NCI-H345 treated with DMSO at 0.1 percent for 48 hours (cell line): Measurements from ENCODE around the gene GALNT2.

Experiments used
- DNase-seq: peaks from one replicate; lab custom pipeline; 2025; ENCODE audit not compliant: unreplicated experiment; lab: John Stamatoyannopoulos, UW

GALNT2 gene

DNA sequence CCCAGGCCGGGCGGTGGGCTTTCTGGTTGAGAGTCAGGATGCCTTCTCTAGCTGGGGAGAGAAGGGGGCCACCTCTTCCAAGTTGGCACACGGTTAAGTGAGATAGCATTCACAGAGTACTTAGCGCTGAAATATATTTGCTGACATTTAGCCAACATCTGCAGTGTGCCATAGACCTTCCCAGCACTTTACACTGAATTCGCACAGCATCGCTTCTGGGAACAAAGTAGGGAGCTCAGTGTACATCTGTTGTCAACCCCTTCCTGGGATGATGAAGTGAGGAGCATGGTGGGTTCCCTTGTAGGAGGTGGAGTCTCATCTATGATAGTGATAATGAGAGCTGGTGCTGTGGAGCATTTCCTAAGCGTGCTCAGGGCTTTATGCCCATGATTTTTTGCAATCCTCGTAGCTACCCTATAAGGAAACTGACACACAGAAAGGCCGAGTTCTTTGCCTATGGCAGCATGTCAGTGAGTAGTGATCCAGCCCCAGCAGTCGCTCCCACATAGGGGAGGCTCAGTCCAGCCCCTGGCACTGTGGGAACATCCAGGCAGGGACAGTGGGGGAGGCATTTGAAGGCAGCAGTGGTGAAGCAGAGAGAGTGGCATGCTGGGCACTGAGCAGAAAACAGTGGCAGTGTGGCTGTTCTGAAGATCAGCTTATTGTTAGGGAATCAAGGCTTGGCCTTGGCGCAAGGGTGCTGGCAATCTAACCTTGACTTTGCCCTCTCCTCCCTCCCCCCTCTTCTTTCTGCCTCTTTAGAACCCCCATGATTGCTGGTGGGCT is 182.8 kb downstream of the GALNT2 start:
- no peak for DNase-seq

DNA sequence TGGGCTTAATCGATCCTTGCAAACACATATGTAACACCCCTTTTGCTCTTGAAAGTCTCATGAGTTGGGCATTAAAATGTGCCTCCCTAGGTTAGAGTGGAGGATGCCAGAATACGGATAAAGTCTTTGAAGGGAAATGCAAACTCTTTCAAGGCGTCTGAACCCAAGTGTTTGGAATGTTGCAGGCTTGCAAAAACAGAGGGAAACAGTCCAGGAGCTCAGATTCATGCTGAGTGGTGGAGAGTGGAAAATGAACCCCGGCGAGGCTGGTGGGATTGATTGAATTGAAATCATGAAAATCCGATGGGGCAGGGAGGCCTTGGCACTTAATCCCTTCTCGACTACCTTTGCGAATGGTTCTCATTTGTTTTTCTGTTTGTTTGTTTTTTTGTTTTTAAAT is 183.6 kb downstream of the GALNT2 start:
- no peak for DNase-seq

DNA sequence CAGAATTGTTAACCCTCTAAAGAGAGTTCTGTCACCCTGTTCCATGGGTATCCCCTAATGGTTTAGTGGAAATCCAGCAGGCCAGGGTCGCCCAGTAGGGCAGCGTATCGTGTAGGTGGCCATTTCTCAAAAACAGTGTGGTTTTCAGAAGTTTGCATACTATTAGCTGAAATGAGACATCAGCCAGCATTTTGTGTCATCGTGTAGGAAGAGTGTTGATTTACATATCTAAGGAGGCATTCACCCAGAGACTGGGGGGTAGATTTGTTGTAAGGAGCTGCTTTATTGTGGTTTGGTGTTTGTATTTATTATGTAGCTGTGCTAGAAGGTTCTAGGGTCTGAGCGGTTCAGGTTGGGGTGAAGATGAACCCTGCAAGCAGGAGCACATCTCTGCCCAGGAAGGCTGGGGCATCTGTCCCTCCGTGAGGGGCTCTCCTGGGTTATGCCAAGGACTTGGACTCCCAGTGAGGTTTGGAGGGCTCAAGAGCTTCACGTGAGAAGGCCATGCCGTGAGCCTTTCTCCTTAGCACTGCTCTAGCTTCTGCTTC is 184.7 kb downstream of the GALNT2 start:
- DNase-seq = no peak

DNA sequence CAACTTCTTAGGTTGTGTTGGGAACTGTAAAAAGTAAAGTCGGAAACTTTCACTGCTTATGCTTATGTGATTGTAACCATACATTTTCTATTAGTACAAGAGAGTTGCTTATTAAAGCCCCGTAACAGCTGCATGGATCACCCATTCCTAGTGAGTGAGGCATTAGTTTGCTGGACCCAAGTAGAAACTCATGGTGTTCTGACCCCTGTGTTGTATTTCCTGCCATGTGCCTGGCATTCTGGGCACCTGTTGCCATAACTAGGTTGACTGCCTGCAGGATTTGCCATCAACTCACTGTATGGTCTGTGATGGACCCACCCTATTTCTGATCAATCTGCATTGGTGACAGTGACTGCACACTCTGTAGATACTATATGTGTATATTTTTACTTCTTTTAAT is 186.1 kb downstream of the GALNT2 start:
- DNase-seq = no peak

DNA sequence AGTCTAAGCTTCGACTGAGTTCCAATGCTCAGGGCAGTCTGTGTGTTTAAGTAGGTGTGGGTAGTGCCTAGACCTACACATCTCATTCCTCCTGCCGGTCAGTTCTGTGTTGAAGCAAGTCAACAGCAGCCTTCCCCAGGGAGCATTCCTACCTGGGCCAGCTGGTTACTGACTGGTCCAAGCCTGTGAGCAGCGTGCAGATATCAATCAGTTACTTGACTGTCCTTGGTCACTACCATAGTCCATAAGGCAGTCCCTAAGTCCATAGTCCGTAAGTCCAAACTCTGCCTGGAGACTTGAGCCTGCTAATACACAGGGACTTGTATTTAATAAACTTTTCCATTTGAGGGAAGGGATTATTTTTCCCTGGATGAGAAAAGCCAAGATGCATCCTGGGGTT is 187.2 kb downstream of the GALNT2 start:
- DNase-seq = no peak

DNA sequence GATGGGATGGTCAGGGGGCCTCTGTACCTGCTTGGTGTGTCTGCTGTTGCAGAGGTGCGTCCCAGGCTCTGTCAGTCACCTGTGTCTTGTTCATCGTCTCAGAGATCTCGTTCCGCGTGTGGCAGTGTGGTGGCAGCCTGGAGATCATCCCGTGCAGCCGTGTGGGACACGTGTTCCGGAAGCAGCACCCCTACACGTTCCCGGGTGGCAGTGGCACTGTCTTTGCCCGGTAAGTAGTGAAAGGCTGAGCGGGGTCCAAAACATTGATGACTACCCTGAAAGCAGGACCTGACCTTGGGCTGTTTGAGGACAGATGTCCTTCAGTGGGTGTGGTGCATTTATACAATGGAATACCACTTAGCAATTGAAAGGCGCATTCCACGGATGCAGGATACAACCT is 188.1 kb downstream of the GALNT2 start:
- DNase-seq = no peak

DNA sequence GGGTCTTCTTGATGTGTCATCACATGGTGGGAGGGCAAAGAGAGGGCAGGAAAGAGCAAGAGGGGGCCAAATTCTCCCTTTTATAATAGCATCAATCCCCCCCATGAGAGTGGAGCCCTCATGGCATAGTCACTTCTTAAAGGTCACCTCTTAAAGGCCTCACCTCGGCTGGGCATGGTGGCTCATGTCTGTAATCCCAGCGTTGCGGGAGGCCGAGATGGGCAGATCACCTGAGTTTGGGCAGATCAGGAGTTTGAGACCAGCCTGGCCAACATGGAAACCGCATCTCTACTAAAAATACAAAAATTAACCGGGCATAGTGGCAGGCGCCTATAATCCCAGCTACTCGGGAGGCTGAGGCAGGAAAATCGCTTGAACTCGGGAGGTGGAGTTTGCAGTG is 189.0 kb downstream of the GALNT2 start:
- DNase-seq = no peak

DNA sequence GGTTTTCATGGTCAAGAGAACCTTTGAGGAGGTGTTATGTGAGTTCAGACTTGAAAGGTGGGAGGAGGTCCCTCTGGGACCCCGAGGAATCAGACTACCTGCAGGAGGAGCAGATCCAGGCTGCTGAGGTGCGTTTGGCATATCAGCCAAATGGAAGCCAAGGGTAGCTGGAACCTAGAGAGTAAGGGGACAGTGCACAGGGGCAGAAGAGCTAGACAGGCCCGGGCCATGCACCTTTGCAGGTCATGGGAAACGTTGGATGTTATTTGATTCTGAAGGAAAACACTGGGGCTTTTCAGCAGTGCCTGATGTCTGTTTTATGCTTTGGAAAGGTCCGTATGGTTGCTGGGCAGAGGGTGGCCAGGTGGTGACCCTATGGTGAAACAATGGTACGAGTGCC is 189.9 kb downstream of the GALNT2 start:
- DNase-seq = no peak

DNA sequence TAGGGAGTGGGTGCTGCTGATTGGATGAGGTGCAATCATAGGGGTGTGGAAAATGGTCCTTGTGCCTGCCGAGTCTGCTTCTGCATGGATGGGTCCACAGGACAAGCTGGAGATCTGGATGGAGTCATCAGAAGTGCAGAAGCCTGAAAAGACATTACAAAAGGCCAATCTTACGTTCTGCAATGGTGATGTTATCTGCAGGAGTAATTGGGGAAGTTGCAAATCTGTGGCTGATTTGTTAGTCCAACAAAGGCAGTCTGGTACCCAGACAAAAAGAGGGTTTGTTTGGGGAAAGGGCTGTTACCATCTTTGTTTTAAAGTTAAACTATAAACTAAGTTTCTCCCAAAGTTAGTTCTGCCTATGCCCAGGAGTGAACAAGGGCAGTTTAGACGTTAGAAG is 192.6 kb downstream of the GALNT2 start:
- no peak for DNase-seq

DNA sequence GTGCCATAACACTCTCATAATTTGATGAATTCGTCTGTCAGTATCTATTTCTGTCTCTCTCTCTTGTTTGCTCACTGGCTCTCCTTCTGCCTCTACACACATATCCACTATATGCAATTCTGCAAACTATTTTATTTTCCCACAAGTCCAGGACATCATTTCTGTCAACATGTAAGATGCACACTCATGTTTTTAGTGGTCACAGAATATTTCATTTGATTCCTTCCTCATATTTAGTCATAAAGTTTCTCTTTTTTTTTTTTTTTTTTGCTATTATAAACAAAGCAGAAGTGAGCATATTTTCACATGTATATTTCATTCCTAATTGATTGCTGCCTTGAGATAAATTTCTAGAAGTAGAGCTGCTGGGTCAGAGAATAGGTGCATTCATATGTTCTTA is 193.8 kb downstream of the GALNT2 start:
- no peak for DNase-seq

DNA sequence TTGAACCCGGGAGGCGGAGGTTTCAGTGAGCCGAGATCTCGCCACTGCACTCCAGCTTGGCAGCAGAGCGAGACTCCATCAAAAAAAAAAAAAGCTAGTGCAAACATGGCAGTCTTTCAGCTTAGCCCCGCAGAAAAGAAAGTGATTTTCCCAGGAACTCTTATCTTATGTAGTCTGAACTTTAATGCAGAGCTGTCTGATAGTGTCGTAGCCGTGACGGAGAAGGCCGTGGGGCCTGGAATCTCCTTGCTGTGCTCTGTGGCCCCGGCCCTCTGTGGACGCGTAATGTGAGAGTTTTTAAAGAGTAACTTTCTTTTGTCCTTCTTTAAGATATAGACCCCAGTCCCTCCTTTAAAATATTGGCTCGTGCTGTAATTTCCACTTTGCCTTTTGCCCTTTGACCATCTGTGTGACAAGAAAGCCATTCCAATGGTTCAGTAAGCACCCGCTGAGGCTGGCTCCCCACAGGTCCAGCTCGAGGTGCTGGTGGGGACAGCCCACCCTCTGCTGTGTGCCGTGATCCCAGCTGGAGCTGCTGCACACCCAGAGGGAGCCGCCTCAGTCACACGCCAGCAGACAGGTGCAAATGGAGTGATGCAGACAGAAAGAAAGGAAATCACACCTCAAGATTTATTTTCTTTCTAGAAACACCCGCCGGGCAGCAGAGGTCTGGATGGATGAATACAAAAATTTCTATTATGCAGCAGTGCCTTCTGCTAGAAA is 195.1 kb downstream of the GALNT2 start:
- no peak for DNase-seq

DNA sequence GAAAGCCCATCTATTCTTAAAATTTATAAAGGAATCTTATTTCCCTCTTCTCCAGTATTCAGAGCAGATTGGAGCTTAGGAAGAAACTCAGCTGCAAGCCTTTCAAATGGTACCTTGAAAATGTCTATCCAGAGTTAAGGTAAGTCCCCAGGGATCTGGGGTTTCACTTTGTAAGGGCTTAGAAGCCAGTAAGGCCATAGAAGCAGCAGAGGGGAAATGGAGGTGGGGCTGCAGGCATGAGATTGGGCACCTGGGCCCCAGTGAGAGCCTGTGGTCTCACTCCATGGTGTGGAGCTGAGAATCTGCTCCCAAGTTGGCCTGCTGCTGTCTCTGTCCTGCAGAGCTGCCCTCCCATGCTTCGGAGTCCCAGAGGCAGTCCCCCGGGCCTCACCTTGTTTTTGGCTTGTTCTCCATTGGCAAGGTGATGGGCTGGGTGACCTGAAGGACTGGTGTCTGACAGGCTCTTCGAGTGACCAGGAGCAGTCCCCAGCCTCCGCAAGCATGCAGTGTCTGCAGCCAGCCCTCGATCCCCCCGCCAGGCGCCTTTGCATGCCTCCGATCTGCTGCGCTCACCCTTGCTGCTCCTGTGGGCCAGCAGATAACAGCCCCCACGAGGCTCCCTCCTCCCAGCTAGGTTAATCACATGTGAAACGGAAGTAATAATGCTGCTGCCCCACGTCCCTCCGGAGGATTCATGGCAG is 196.0 kb downstream of the GALNT2 start:
- no peak for DNase-seq

DNA sequence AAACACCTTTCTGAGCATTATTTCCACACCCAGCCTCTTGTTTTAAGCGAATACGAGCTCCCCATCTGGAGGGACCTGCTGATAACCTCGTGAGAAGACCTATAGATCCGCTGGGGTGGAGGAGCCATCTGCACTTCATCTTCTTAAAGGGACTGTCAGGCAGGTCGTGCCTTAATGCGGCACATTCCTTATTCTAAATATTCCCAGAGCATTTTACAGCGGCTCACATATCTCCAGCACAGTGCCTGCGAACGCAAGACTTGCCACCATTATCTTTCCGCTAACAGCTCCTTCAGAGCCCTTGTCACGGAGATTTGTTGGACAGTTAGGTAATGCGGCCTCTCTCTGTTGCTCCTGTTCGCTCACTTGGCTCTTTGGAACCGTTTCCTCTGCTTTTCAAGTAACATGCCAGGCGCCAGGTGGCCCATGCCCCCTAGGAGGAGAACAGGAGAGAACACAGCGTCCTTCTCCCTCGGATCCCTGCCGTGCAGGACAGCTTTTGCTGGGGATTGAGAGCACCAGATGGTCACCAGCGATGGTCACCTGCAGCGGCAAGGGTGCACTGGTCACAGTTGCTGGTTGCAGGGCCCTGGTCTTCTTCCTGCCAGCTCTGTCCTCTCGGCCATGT is 196.6 kb downstream of the GALNT2 start:
- DNase-seq = no peak

DNA sequence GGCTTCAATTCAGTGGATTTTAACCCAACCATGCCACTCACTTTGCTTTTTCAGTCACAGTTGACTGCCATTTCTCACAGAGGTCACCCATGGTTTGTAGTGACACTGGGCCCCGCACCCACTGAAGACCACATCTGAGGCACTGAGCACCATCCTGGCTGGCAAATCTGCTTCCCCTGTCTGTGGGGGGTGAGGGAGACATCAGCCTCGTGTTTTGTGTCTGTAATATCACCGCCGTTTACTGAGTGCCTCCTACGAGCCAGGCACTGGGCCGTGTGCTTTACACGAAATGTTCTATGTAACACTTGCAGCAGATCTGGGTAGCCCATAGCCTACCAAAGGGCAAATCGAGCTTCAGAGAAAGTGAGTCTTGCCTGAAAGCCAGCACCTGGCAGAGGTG is 197.3 kb downstream of the GALNT2 start:
- no peak for DNase-seq

DNA sequence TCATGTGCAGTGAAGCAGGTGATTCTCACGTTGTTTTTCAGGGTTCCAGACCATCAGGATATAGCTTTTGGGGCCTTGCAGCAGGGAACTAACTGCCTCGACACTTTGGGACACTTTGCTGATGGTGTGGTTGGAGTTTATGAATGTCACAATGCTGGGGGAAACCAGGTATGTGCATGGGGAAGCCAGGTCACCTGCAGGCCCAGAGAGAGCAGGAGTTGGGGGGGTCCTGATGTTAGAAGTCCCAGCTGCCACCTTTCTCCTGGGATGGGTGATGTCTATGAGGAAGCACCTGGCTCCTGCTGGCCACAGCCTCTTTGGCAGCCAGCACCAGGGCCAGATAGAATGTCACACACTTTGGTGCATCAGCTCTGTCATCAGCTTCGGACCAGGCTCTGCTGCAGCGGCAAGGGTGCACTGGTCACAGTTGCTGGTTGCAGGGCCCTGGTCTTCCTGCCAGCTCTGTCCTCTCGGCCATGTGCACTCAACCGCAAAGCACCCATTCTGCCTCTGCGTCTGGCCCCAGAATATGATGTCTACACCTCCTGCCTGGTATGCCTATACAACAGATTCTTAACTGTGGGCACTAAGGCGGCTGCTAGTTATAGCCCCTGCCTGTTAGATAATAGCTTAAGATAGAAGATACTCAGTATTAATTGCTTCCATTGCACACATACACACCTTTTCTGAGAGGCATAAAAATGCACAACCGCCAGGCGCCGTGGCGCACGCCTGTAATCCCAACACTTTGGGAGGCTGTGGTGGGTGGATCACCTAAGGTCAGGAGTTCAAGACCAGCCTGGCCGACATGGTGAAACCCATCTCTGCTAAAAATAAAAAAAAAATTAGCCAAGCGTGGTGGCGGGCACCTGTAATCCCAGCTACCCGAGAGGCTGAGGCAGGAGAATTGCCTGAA is 198.4 kb downstream of the GALNT2 start:
- no peak for DNase-seq

DNA sequence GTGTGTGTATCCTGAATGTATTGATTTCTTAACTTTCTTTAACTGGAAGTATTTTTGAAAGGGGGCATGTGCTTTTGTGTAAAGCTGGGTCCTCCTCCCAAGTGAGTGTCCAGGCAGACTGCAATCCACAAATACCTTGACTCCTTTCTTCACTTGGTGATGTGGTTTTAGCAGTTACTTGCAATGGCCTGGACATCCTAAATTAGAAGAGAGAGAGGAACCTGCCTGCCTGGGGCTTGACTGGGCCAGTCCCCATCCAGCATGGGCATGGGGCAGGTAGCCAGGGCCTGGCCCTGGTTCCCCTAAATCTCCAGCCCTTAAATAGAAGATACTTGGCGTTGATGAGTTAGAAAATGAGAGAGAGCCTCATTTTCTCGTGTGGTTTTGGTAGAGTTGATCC is 199.4 kb downstream of the GALNT2 start:
- no peak for DNase-seq

DNA sequence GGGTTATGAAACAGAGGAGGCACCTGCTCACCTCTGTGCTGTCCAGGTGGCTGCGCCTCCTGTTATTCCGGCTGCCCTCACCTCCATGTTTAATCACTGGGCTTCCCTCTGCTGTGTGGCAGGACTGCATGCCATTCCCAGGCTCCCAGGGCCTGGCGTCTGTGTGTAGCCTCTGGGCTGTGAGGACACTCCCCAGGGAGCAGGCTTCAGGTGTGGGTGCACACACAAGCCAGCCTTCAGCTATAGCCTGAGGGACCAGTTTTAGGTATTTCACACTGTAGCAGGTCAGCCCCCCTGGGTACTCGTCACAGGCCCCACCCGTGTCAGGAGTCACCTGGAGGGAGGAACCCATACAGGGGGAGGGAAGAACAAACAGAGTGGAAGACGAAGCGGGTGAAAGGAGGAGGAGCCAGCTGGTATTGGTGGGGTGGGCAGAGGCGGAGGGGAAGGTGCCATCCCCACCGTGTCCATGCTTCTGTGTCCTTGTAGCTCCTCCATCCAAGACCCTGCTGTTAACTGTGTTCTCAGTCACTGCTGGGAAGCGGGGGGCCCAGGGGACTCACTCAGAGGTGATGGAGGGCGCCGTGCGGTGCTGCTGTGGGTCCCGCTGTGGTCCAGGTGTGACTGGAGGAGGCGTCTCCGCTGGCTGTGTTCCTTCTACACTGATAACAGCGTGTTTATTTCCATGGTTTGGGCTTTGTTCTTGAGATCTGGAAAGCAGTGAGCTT is 200.5 kb downstream of the GALNT2 start:
- no peak for DNase-seq

DNA sequence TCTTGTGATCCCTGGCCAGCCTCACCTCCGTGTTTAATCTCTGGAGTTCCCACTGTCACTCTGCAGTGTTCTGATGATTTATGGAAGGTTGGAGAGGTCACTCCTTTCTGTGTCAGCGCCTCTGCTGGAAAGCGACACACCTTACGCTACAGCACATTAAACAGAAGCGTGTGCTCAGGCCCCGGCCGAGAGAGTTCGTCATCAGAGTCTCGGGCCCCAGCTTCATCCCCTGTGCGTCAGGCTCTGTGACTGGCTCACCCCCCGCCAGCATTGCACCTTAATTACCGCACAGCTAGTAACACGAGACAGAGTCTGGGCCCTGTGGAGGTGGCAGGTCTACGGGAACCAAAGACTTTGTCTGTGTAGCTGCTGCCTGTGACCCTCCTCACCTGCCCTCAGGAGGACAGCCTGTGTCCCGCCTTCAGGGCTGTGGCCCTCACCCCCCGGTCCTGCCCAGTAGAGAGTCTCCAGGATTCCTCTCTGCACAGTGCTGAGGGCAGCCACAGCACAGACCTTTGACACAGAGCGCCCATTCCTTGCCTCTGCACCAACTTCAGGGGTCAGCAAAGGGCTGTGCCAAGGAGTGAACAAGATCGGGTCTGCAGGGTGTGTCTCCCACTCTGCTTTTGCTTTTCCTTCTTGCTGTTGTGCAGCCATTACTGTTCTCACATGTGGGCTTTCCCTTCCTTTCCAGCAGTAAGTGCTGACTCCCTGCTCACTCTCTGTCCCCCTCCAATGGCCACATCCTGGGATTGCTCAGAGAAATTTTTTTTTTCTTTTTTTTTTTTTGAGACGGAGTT is 201.5 kb downstream of the GALNT2 start:
- no peak for DNase-seq

DNA sequence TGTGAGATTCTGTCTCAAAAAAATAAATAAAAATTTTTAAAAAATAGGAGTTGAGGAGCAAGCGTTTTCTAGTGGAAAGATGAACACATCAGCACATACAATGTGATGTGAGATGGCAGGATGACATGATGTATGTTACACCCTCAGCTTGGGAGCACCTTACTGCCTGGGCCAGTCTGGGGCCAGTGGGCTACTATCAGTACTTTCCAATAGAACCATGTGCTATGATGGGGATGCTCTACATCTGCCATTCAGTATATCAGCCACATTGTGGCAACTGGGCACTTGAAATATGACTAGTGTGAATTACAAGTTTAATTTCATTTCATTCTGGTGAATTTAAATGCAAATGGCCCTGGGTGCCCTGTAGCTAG is 203.1 kb downstream of the GALNT2 start:
- no peak for DNase-seq
